NCI-H82 (cell line): ENCODE results near the gene HOXB6.

Source experiments
- DNase-seq: peaks from one replicate; lab custom pipeline; 2025; lab: John Stamatoyannopoulos, UW

HOXB6 gene

GRCh38 chr17:48565925-48566710 lies 38.7 kb downstream of the HOXB6 start:
- DNase-seq: no peak

GRCh38 chr17:48565022-48565554 lies 39.7 kb downstream of the HOXB6 start:
- no peak for DNase-seq

GRCh38 chr17:48564188-48565021 lies 40.4 kb downstream of the HOXB6 start:
- DNase-seq: no peak

GRCh38 chr17:48563867-48564187 lies 41.0 kb downstream of the HOXB6 start:
- no peak for DNase-seq

GRCh38 chr17:48563385-48563838 lies 41.4 kb downstream of the HOXB6 start:
- DNase-seq: no peak

GRCh38 chr17:48562934-48563333 lies 41.9 kb downstream of the HOXB6 start:
- DNase-seq: no peak

GRCh38 chr17:48561884-48562810 lies 42.6 kb downstream of the HOXB6 start:
- no peak for DNase-seq

GRCh38 chr17:48559840-48560817 lies 44.7 kb downstream of the HOXB6 start:
- no peak for DNase-seq

GRCh38 chr17:48559122-48559839 lies 45.5 kb downstream of the HOXB6 start:
- DNase-seq: no peak

GRCh38 chr17:48558831-48559121 lies 46.0 kb downstream of the HOXB6 start:
- DNase-seq: no peak

- DNase-seq: no peak
These were observed 46.5 kb downstream of the HOXB6 start for GRCh38 chr17:48558057-48558830.

GRCh38 chr17:48556576-48557401 lies 48.0 kb downstream of the HOXB6 start:
- no peak for DNase-seq

- no peak for DNase-seq
These were observed 48.6 kb downstream of the HOXB6 start for GRCh38 chr17:48556229-48556575.

GRCh38 chr17:48555258-48556228 lies 49.2 kb downstream of the HOXB6 start:
- peak; percentile 39 for DNase-seq

- DNase-seq: no peak
These were observed 50.2 kb downstream of the HOXB6 start for GRCh38 chr17:48554412-48555257.

GRCh38 chr17:48553826-48554225 lies 51.0 kb downstream of the HOXB6 start:
- DNase-seq: no peak

GRCh38 chr17:48553190-48553547 lies 51.6 kb downstream of the HOXB6 start:
- DNase-seq: no peak
